Vagina (tissue), 2 donors: ENCODE data around the gene VWF.
"Not testable (repeated sequence)": the region's sequence is repeated elsewhere in the genome, so short reads cannot be mapped to it uniquely, and the experiment has no call there.

Source experiments
- POLR2A ChIP-seq, 2 donors: fragments of 450-650 bp; IDR thresholded peaks; one replicate each; pipeline ENCODE4 v1.6.1; 2017; ENCODE audit warnings: antibody characterized with exemption in 2 of 2, mild to moderate bottlenecking in 2 of 2, moderate library complexity in 2 of 2
- TF ChIP-seq, protein P1 (sequence below), 3 experiments: fragments of 450-650 bp in 2 of 3; fragments of 200-600 bp in 1 of 3; sonication (generic) in 1 of 3; IDR thresholded peaks; one replicate each; pipeline ENCODE4 v1.5.1; 2017 to 2019; ENCODE audit warnings: antibody characterized with exemption in 3 of 3, mild to moderate bottlenecking in 2 of 3, moderate library complexity in 2 of 3

DNA sequence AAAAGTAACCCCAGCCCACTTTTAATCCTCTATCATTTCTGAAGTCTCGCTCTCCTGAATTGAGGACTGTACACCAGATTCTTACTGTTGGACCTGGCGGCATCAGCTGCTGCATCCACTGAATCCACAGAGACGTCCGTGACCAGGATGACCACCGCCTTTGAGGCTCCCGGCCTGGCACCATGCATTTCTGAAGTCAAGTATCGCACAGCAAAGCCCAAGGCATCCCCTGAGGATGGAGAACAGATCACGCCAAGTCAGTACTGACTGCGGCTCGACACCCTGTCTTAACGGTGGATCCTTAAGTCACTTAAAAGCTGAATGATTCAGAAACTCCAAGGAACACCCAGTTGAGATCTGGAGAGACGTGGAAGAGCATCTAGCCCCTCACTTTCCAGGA is 108.5 kb downstream of the VWF start:
- TF ChIP-seq POLR2A (IDR thresholded peaks at IDR 0.05) = not testable (repeated sequence)
- TF ChIP-seq, protein P1, sequence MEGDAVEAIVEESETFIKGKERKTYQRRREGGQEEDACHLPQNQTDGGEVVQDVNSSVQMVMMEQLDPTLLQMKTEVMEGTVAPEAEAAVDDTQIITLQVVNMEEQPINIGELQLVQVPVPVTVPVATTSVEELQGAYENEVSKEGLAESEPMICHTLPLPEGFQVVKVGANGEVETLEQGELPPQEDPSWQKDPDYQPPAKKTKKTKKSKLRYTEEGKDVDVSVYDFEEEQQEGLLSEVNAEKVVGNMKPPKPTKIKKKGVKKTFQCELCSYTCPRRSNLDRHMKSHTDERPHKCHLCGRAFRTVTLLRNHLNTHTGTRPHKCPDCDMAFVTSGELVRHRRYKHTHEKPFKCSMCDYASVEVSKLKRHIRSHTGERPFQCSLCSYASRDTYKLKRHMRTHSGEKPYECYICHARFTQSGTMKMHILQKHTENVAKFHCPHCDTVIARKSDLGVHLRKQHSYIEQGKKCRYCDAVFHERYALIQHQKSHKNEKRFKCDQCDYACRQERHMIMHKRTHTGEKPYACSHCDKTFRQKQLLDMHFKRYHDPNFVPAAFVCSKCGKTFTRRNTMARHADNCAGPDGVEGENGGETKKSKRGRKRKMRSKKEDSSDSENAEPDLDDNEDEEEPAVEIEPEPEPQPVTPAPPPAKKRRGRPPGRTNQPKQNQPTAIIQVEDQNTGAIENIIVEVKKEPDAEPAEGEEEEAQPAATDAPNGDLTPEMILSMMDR (IDR thresholded peaks at IDR 0.05) = not testable (repeated sequence)
